A549 (cell line): ENCODE measurements around the gene CLPTM1.

ENCODE experiments used
- KDM1A ChIP-seq: fragments of 200-600 bp; sonication (generic); IDR thresholded peaks from 2 replicates; pipeline ENCODE4 v1.6.1; 2016; ENCODE audit warnings: low read depth, mild to moderate bottlenecking
- RCOR1 ChIP-seq: fragments of 150-350 bp; IDR thresholded peaks from 2 replicates; pipeline ENCODE4 v1.6.1; 2014; ENCODE audit warnings: antibody characterized with exemption, low read length, low read depth
- TF ChIP-seq, protein P1 (sequence below): fragments of >200 bp; sonication (Bioruptor Twin); formaldehyde crosslinking; IDR thresholded peaks from 3 replicates; pipeline ENCODE4 v1.5.1; 2016

DNA sequence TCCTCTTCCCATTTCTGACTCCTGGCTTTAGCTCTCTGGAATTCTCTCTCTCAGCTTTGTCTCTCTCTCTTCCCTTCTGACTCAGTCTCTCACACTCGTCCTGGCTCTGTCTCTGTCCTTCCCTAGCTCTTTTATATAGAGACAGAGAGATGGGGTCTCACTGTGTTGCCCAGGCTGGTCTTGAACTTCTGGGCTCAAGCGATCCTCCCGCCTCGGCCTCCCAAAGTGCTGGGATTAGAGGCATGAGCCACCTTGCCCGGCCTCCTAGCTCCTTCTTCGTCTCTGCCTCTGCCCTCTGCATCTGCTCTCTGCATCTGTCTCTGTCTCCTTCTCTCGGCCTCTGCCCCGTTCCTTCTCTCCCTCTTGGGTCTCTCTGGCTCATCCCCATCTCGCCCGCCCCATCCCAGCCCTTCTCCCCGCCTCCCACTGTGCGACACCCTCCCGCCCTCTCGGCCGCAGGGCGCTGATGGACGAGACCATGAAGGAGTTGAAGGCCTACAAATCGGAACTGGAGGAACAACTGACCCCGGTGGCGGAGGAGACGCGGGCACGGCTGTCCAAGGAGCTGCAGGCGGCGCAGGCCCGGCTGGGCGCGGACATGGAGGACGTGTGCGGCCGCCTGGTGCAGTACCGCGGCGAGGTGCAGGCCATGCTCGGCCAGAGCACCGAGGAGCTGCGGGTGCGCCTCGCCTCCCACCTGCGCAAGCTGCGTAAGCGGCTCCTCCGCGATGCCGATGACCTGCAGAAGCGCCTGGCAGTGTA lies 46.9 kb upstream of the CLPTM1 start:
- TF ChIP-seq, protein P1, sequence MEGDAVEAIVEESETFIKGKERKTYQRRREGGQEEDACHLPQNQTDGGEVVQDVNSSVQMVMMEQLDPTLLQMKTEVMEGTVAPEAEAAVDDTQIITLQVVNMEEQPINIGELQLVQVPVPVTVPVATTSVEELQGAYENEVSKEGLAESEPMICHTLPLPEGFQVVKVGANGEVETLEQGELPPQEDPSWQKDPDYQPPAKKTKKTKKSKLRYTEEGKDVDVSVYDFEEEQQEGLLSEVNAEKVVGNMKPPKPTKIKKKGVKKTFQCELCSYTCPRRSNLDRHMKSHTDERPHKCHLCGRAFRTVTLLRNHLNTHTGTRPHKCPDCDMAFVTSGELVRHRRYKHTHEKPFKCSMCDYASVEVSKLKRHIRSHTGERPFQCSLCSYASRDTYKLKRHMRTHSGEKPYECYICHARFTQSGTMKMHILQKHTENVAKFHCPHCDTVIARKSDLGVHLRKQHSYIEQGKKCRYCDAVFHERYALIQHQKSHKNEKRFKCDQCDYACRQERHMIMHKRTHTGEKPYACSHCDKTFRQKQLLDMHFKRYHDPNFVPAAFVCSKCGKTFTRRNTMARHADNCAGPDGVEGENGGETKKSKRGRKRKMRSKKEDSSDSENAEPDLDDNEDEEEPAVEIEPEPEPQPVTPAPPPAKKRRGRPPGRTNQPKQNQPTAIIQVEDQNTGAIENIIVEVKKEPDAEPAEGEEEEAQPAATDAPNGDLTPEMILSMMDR = no peak
- no peak for TF ChIP-seq KDM1A
- no peak for TF ChIP-seq RCOR1
